Measurements from ENCODE around the gene AOPEP.

AOPEP gene

GRCh38 chr9:94796687-94797086 lies 70.2 kb downstream of the AOPEP start:
- peaks cover 15% of the 10 kb centered on the region; the same call in 1 of the 2 replicates for H3K36me3 ChIP-seq (ENCODE audit: insufficient read depth, low read length)
- H3K79me2 ChIP-seq (ENCODE audit: insufficient read depth, low read length) = no peaks in the 10 kb centered on the region
- no peak overlapping the region for H3K4me2 ChIP-seq (ENCODE audit: low read depth, low read length, poor library complexity, severe bottlenecking)
- H3K9ac ChIP-seq (ENCODE audit: low read depth, low read length, poor library complexity, severe bottlenecking) = no peak overlapping the region
- H3F3A ChIP-seq (ENCODE audit: low read depth) = no peaks in the 10 kb centered on the region
- H3K4me1 ChIP-seq (ENCODE audit: insufficient read depth, low read length, poor library complexity, severe bottlenecking) = peaks cover 17% of the 10 kb centered on the region
- TF ChIP-seq EZH2phosphoT487 (IDR thresholded peaks at IDR 0.05; ENCODE audit: borderline replicate concordance) (no peak), CTCF (conservative IDR thresholded peaks at IDR 0.05; ENCODE audit: low read length) (peak; percentile 18; the same call in 1 of the 2 replicates)
- H3K9me2 ChIP-seq (replicated peaks; ENCODE audit: low read depth, low read length) = no peaks in the 10 kb centered on the region
- H3K27me3 ChIP-seq (ENCODE audit: insufficient read depth, low read length, poor library complexity, severe bottlenecking) = no peaks in the 10 kb centered on the region
- no peak overlapping the region for H3K4me3 ChIP-seq (ENCODE audit: low read length, poor library complexity, severe bottlenecking)
- H3K9me3 ChIP-seq (ENCODE audit: insufficient read depth, low read depth, low read length) = no peaks in the 10 kb centered on the region
- H2AFZ ChIP-seq (ENCODE audit: low read length) = no peak overlapping the region
- no peaks in the 10 kb centered on the region for H4K20me1 ChIP-seq (ENCODE audit: insufficient read depth, low read length, poor library complexity, severe bottlenecking)

GRCh38 chr9:94798201-94798600 lies 71.7 kb downstream of the AOPEP start:
- Histone ChIP-seq H4K20me1 (ENCODE audit: insufficient read depth, low read length, poor library complexity, severe bottlenecking) (no peaks in the 10 kb centered on the region), H3K9me2 (replicated peaks; ENCODE audit: low read depth, low read length) (no peaks in the 10 kb centered on the region), H3K4me1 (ENCODE audit: insufficient read depth, low read length, poor library complexity, severe bottlenecking) (peaks cover 22% of the 10 kb centered on the region), H3F3A (ENCODE audit: low read depth) (no peaks in the 10 kb centered on the region), H3K36me3 (ENCODE audit: insufficient read depth, low read length) (peaks cover 12% of the 10 kb centered on the region; the same call in 1 of the 2 replicates), H3K9me3 (ENCODE audit: insufficient read depth, low read depth, low read length) (no peaks in the 10 kb centered on the region), H3K79me2 (ENCODE audit: insufficient read depth, low read length) (no peaks in the 10 kb centered on the region), H3K4me2 (ENCODE audit: low read depth, low read length, poor library complexity, severe bottlenecking) (no peak overlapping the region), H3K9ac (ENCODE audit: low read depth, low read length, poor library complexity, severe bottlenecking) (no peak overlapping the region), H3K27me3 (ENCODE audit: insufficient read depth, low read length, poor library complexity, severe bottlenecking) (no peaks in the 10 kb centered on the region), H3K4me3 (ENCODE audit: low read length, poor library complexity, severe bottlenecking) (no peak overlapping the region), H2AFZ (ENCODE audit: low read length) (no peak overlapping the region)
- no peak for TF ChIP-seq EZH2phosphoT487 (IDR thresholded peaks at IDR 0.05; ENCODE audit: borderline replicate concordance)
- TF ChIP-seq CTCF (conservative IDR thresholded peaks at IDR 0.05; ENCODE audit: low read length) = no peak

GRCh38 chr9:94798708-94799107 lies 72.2 kb downstream of the AOPEP start:
- no peak overlapping the region for H3K9ac ChIP-seq (ENCODE audit: low read depth, low read length, poor library complexity, severe bottlenecking)
- no peaks in the 10 kb centered on the region for H3K79me2 ChIP-seq (ENCODE audit: insufficient read depth, low read length)
- H2AFZ ChIP-seq (ENCODE audit: low read length) = no peak overlapping the region
- no peak overlapping the region for H3K4me2 ChIP-seq (ENCODE audit: low read depth, low read length, poor library complexity, severe bottlenecking)
- peaks cover 25% of the 10 kb centered on the region for H3K4me1 ChIP-seq (ENCODE audit: insufficient read depth, low read length, poor library complexity, severe bottlenecking)
- no peaks in the 10 kb centered on the region for H3F3A ChIP-seq (ENCODE audit: low read depth)
- H3K4me3 ChIP-seq (ENCODE audit: low read length, poor library complexity, severe bottlenecking) = no peak overlapping the region
- H3K9me2 ChIP-seq (replicated peaks; ENCODE audit: low read depth, low read length) = no peaks in the 10 kb centered on the region
- H3K36me3 ChIP-seq (ENCODE audit: insufficient read depth, low read length) = peaks cover 12% of the 10 kb centered on the region; the same call in 1 of the 2 replicates
- H3K27me3 ChIP-seq (ENCODE audit: insufficient read depth, low read length, poor library complexity, severe bottlenecking) = no peaks in the 10 kb centered on the region
- TF ChIP-seq EZH2phosphoT487 (IDR thresholded peaks at IDR 0.05; ENCODE audit: borderline replicate concordance) = no peak
- no peaks in the 10 kb centered on the region for H3K9me3 ChIP-seq (ENCODE audit: insufficient read depth, low read depth, low read length)
- H4K20me1 ChIP-seq (ENCODE audit: insufficient read depth, low read length, poor library complexity, severe bottlenecking) = no peaks in the 10 kb centered on the region

GRCh38 chr9:94799578-94800264 lies 73.2 kb downstream of the AOPEP start:
- Histone ChIP-seq H3K4me3 (ENCODE audit: low read length, poor library complexity, severe bottlenecking) (no peak overlapping the region), H3K4me2 (ENCODE audit: low read depth, low read length, poor library complexity, severe bottlenecking) (no peak overlapping the region), H4K20me1 (ENCODE audit: insufficient read depth, low read length, poor library complexity, severe bottlenecking) (no peaks in the 10 kb centered on the region), H3K36me3 (ENCODE audit: insufficient read depth, low read length) (peaks cover 12% of the 10 kb centered on the region; the same call in 1 of the 2 replicates), H3F3A (ENCODE audit: low read depth) (no peaks in the 10 kb centered on the region), H3K27me3 (ENCODE audit: insufficient read depth, low read length, poor library complexity, severe bottlenecking) (no peaks in the 10 kb centered on the region), H3K4me1 (ENCODE audit: insufficient read depth, low read length, poor library complexity, severe bottlenecking) (peaks cover 15% of the 10 kb centered on the region), H3K9ac (ENCODE audit: low read depth, low read length, poor library complexity, severe bottlenecking) (no peak overlapping the region), H3K79me2 (ENCODE audit: insufficient read depth, low read length) (no peaks in the 10 kb centered on the region), H3K9me2 (replicated peaks; ENCODE audit: low read depth, low read length) (no peaks in the 10 kb centered on the region), H2AFZ (ENCODE audit: low read length) (no peak overlapping the region), H3K9me3 (ENCODE audit: insufficient read depth, low read depth, low read length) (no peaks in the 10 kb centered on the region)
- TF ChIP-seq EZH2phosphoT487 (IDR thresholded peaks at IDR 0.05; ENCODE audit: borderline replicate concordance) = no peak
- no peak for TF ChIP-seq CTCF (conservative IDR thresholded peaks at IDR 0.05; ENCODE audit: low read length)
